OCI-LY1 (cell line): ENCODE measurements around the gene SLC25A4.

Experiments
- H2AFZ ChIP-seq: fragments of 200-600 bp; sonication (generic), shearing (Covaris generic); 2 replicates; pipeline ENCODE4 v1.6.0; 2014; ENCODE audit warnings: antibody characterized with exemption, mild to moderate bottlenecking, low read length
- H3F3A ChIP-seq: fragments of 200-600 bp; sonication (generic), shearing (Covaris generic); 2 replicates; pipeline ENCODE4 v1.6.0; 2014; ENCODE audit warnings: mild to moderate bottlenecking, antibody characterized with exemption, low read length, moderate library complexity; ENCODE audit not compliant: insufficient read depth
- H3K27ac ChIP-seq: fragments of 200-600 bp; sonication (generic); 2 replicates; pipeline ENCODE4 v1.5.1; 2014; ENCODE audit warnings: low read length, mixed run types, mild to moderate bottlenecking, low read depth; ENCODE audit not compliant: poor library complexity, severe bottlenecking
- H3K27me3 ChIP-seq: fragments of 200-600 bp; sonication (generic); 2 replicates; pipeline ENCODE4 v1.6.0; 2014; ENCODE audit warnings: antibody characterized with exemption, mild to moderate bottlenecking, low read length, moderate library complexity; ENCODE audit not compliant: insufficient read depth
- H3K36me3 ChIP-seq: fragments of 200-600 bp; sonication (generic); 2 replicates; pipeline ENCODE4 v1.6.1; 2014; ENCODE audit warnings: mild to moderate bottlenecking, antibody characterized with exemption, low read length, moderate library complexity, mixed read lengths; ENCODE audit not compliant: insufficient read depth
- H3K4me1 ChIP-seq: fragments of 200-600 bp; sonication (generic); 2 replicates; pipeline ENCODE4 v1.5.1; 2014; ENCODE audit warnings: mild to moderate bottlenecking, low read length, moderate library complexity; ENCODE audit not compliant: insufficient read depth, severe bottlenecking
- H3K4me2 ChIP-seq: fragments of 200-600 bp; sonication (generic), shearing (Covaris generic); 2 replicates; pipeline ENCODE4 v1.6.1; 2014; ENCODE audit warnings: low read length
- H3K4me3 ChIP-seq: fragments of 200-600 bp; sonication (generic); 2 replicates; pipeline ENCODE4 v1.5.1; 2014; ENCODE audit warnings: low read length, low read depth, mild to moderate bottlenecking, mixed read lengths; ENCODE audit not compliant: poor library complexity, severe bottlenecking
- H3K79me2 ChIP-seq: fragments of 200-600 bp; shearing (Covaris generic); 2 replicates; pipeline ENCODE4 v1.6.1; 2016; ENCODE audit warnings: mixed run types, low read length, mixed read lengths; ENCODE audit not compliant: insufficient read depth
- H3K9ac ChIP-seq: fragments of 200-600 bp; sonication (generic), shearing (Covaris generic); 2 replicates; pipeline ENCODE4 v1.6.1; 2014; ENCODE audit warnings: mild to moderate bottlenecking, low read length, mixed read lengths
- H3K9me2 ChIP-seq: fragments of 200-600 bp; sonication (generic), shearing (Covaris generic); 2 replicates; pipeline ENCODE4 v1.6.1; 2014; ENCODE audit warnings: low read depth, mild to moderate bottlenecking, low read length, mixed read lengths
- H3K9me3 ChIP-seq: fragments of 200-600 bp; shearing (Covaris generic); 2 replicates; pipeline ENCODE4 v1.6.1; 2014; ENCODE audit warnings: low read length, mixed read lengths
- H4K20me1 ChIP-seq: fragments of 200-600 bp; sonication (generic), shearing (Covaris generic); 2 replicates; pipeline ENCODE4 v1.6.0; 2016; ENCODE audit warnings: mild to moderate bottlenecking, low read length; ENCODE audit not compliant: insufficient read depth
- CTCF ChIP-seq: fragments of 200-600 bp; sonication (generic), shearing (Covaris generic); IDR thresholded peaks from 2 replicates; pipeline ENCODE4 v1.5.1; 2017; ENCODE audit warnings: mild to moderate bottlenecking, antibody characterized with exemption, low read length, moderate library complexity, mixed read lengths
- EZH2 ChIP-seq: fragments of 200-600 bp; sonication (generic), shearing (Covaris generic); IDR thresholded peaks from 2 replicates; pipeline ENCODE4 v1.8.0; 2017; ENCODE audit warnings: borderline replicate concordance, mixed run types, mild to moderate bottlenecking, antibody characterized with exemption, low read length, moderate library complexity, mixed read lengths

SLC25A4 gene

GRCh38 chr4:185141777-185142176, 1.3 kb upstream of the SLC25A4 start:
- Histone ChIP-seq H3K9ac (no peak overlapping the region), H3K4me1 (peaks cover 19% of the 10 kb centered on the region), H3K9me2 (no peaks in the 10 kb centered on the region), H3K79me2 (peaks cover 7% of the 10 kb centered on the region; the same call in 1 of the 2 replicates), H3K4me3 (no peak overlapping the region), H3K27me3 (no peaks in the 10 kb centered on the region), H3K9me3 (no peaks in the 10 kb centered on the region), H3F3A (no peaks in the 10 kb centered on the region), H4K20me1 (no peaks in the 10 kb centered on the region), H2AFZ (no peak overlapping the region), H3K27ac (no peak overlapping the region), H3K4me2 (no peak overlapping the region), H3K36me3 (peaks cover 21% of the 10 kb centered on the region; the same call in 1 of the 2 replicates)
- no peak for TF ChIP-seq CTCF
- TF ChIP-seq EZH2 = no peak

GRCh38 chr4:185142564-185142911, 528 bp upstream of the SLC25A4 start:
- Histone ChIP-seq H3K9me2 (no peaks in the 10 kb centered on the region), H3K27me3 (no peaks in the 10 kb centered on the region), H2AFZ (peak overlapping the region; percentile 36), H3K4me3 (peak overlapping the region; percentile 80), H3K79me2 (peaks cover 7% of the 10 kb centered on the region; the same call in 1 of the 2 replicates), H3K9me3 (no peaks in the 10 kb centered on the region), H3K9ac (peak overlapping the region; percentile 66), H3K27ac (no peak overlapping the region), H3K4me1 (peaks cover 19% of the 10 kb centered on the region), H3F3A (no peaks in the 10 kb centered on the region), H3K4me2 (peak overlapping the region; percentile 82), H4K20me1 (no peaks in the 10 kb centered on the region), H3K36me3 (peaks cover 28% of the 10 kb centered on the region; the same call in 1 of the 2 replicates)
- TF ChIP-seq EZH2 (no peak), CTCF (no peak)

DNA sequence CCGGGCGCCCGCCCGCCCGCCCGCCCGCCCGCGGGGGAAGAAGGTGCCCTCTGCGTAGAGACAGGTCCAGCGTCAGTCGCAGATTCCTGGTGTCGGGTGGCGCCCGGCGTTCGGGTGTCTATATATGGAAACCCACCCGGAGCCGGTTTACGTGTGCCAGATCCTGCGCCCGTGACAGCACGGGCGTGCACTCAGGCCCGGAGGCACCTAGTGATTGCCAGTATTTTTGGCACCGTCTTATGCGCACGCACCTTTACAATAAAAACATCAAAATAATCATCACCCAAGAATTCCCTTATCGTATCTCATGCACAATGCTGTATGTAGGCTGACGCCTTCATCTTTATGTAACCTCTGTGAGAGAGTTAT, 519 bp downstream of the SLC25A4 start:
- Histone ChIP-seq H3K27ac (no peak overlapping the region), H3K4me2 (peak overlapping the region; percentile 82), H4K20me1 (no peaks in the 10 kb centered on the region), H3K36me3 (peaks cover 30% of the 10 kb centered on the region; the same call in 1 of the 2 replicates), H3F3A (no peaks in the 10 kb centered on the region), H3K4me1 (peaks cover 19% of the 10 kb centered on the region), H3K9ac (peak overlapping the region; percentile 66), H3K79me2 (peaks cover 7% of the 10 kb centered on the region; the same call in 1 of the 2 replicates), H3K9me2 (no peaks in the 10 kb centered on the region), H3K4me3 (peak overlapping the region; percentile 80), H2AFZ (no peak overlapping the region), H3K9me3 (no peaks in the 10 kb centered on the region), H3K27me3 (no peaks in the 10 kb centered on the region)
- TF ChIP-seq EZH2 (no peak), CTCF (no peak)
